Measurements from ENCODE around the gene NR2C2AP.

GRCh38 chr19:19207637-19208572 lies 4.7 kb upstream of the NR2C2AP start:
- TF ChIP-seq POLR2A (IDR thresholded peaks at IDR 0.05) (no peak), CTCF (IDR thresholded peaks at IDR 0.05) (no peak)

Data from breast epithelium (tissue), 3 donors.